K562 (cell line): ENCODE measurements around the gene PLP2. TPM values are rescaled to one million over a fixed set of nuclear protein-coding genes. Genes with fewer than 3 reads are reported as not detected.
A peak's percentile ranks its signal among the peaks of the same experiment; 100 is the strongest.

Experiments
- ELF4 ChIP-seq: fragments of 450-650 bp; formaldehyde crosslinking; IDR thresholded peaks from 2 replicates; pipeline ENCODE4 v1.4.0; 2022; ENCODE audit warnings: missing genetic modification characterization
- GTF2E2 ChIP-seq: fragments of 200-800 bp; sonication (Bioruptor generic); IDR thresholded peaks from 2 replicates; pipeline ENCODE4 v1.6.1; 2016; ENCODE audit warnings: missing genetic modification characterization, missing compliant biosample characterization
- HCFC1 ChIP-seq: IDR thresholded peaks from 2 replicates; pipeline ENCODE4 v1.6.1; 2012; ENCODE audit warnings: low read depth, low read length, improper control_type of control experiment
- HMGN3 ChIP-seq: IDR thresholded peaks from 2 replicates; pipeline ENCODE4 v1.6.1; 2011; ENCODE audit warnings: borderline replicate concordance, low read depth, mild to moderate bottlenecking, mixed read lengths, low read length; ENCODE audit not compliant: insufficient read length; ENCODE audit errors: extremely low read depth
- RFX1 ChIP-seq: fragments of 450-650 bp; IDR thresholded peaks from 2 replicates; pipeline ENCODE4 v1.6.1; 2016; ENCODE audit warnings: mild to moderate bottlenecking, moderate library complexity
- SREBF1 ChIP-seq: fragments of 150-350 bp; IDR thresholded peaks from 2 replicates; pipeline ENCODE4 v1.6.1; 2014; ENCODE audit warnings: antibody characterized with exemption, low read depth, low read length, borderline replicate concordance
- SUPT5H ChIP-seq: fragments of 450-650 bp; IDR thresholded peaks from 2 replicates; pipeline ENCODE4 v1.6.1; 2016
- TAF9B ChIP-seq: fragments of 450-650 bp; IDR thresholded peaks from 2 replicates; pipeline ENCODE4 v1.6.1; 2018; ENCODE audit warnings: mild to moderate bottlenecking; ENCODE audit not compliant: partially characterized antibody
- ZNF140 ChIP-seq: fragments of 250-450 bp; sonication (Bioruptor Pico); IDR thresholded peaks from 2 replicates; pipeline ENCODE4 v1.8.0; 2021; ENCODE audit warnings: moderate library complexity, mild to moderate bottlenecking, inconsistent platforms
- ZNF583 ChIP-seq: fragments of 250-450 bp; sonication (Bioruptor Pico); IDR thresholded peaks from 2 replicates; pipeline ENCODE4 v1.4.0; 2020
- ZNF584 ChIP-seq: fragments of 200-800 bp; sonication (Bioruptor generic); IDR thresholded peaks from 2 replicates; pipeline ENCODE4 v1.6.1; 2016; ENCODE audit warnings: low read depth, mild to moderate bottlenecking, missing genetic modification characterization, missing compliant biosample characterization
- polyA plus RNA-seq, 8 experiments: library from polyadenylated mRNA; depleted of rRNA in 4 of 8; stranded (reverse) in 5 of 8; unstranded in 3 of 8; fragments of >200 nt; fragmentation: Nextera tagmentation in 2 of 8; fragmentation: Illumina TruSeq in 1 of 8; extraction: Ambion mirVana in 2 of 8; extraction: Trizol in 1 of 8; gene quantifications; 2 replicates each; pipeline versions ENCODE4 v1.2.1 to v1.2.3, GENCODE V29; 2011 to 2014; ENCODE audit warnings: inconsistent platforms in 1 of 8, missing spikeins in 1 of 8
- total RNA-seq, 7 experiments: library from RNA; depleted of rRNA in 6 of 7; stranded (reverse); fragments of >200 nt in 6 of 7; fragmentation: Illumina TruSeq in 2 of 7; extraction: Trizol in 2 of 7; gene quantifications; 2 replicates each; pipeline versions ENCODE4 v1.2.1 to v1.2.3, GENCODE V29; 2011 to 2021; ENCODE audit warnings: low replicate concordance in 1 of 7
- TF ChIP-seq, protein P1 (sequence below): fragments of 450-650 bp; IDR thresholded peaks from 2 replicates; pipeline ENCODE4 v1.6.1; 2017; ENCODE audit warnings: antibody characterized with exemption, mild to moderate bottlenecking
- TF ChIP-seq, protein P2 (sequence below): fragments of 250-450 bp; sonication (Bioruptor Pico); IDR thresholded peaks from 2 replicates; pipeline ENCODE4 v1.5.0; 2020; ENCODE audit warnings: mild to moderate bottlenecking, borderline replicate concordance
- TF ChIP-seq, protein P3 (sequence below): sonication (generic); formaldehyde crosslinking; IDR thresholded peaks from 2 replicates; pipeline ENCODE4 v1.8.1; 2023; ENCODE audit warnings: mild to moderate bottlenecking, missing genetic modification reagents, moderate library complexity
- TF ChIP-seq, protein P4 (sequence below): sonication (generic); formaldehyde crosslinking; IDR thresholded peaks from 2 replicates; pipeline ENCODE4 v1.8.1; 2022; ENCODE audit warnings: missing genetic modification reagents

The PLP2 gene
- total and polyA plus RNA-seq, 9 of the 15 experiments (the other 6 are each of a cell fraction or from before 2014, with no cell fraction given) = 34.7 to 236 (median 112) TPM

DNA sequence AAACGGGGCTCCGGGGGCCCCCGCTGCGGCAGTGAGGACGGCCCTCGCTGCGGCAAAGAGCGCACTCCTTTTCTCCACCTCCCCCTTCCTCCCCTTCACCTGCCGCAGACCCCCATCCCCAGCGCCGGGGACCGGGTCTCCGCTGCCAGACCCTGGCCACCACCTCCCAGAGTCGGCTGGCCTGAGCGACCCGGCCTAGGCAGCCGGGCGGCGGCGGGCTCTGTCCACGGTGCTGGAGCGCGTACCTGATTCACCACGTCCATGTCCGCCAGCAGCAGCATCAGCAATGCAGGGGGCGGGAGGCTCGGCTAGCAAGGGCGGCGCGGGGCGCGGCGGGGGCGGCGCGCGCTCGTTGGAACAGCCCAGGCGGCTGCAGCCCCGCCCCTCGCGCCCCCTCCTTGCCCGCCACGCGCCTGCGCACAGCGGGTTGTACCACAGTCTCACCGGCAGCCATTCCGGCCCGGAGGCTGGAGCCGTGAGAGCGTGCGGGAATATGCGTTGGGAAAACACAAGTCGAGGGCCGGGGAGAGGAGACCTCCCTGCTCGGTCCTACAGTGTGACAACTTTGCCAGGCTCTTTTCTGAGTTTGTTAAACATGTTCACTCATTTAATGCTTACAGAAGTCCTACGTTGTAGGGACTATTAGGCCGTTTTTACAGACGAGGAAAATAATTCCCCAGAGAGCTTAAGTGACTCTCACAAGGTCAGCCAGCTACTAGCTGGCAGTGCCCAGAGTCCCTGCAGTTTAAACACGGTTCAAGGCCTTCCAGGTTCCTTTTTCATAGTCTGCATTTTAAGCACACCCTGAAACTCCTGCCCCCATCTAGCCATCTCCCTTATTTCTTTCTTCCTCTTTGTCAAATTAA lies 28.4 kb downstream of the PLP2 start, which contains the start of gene SYP (continued):
- TF ChIP-seq, protein P1, sequence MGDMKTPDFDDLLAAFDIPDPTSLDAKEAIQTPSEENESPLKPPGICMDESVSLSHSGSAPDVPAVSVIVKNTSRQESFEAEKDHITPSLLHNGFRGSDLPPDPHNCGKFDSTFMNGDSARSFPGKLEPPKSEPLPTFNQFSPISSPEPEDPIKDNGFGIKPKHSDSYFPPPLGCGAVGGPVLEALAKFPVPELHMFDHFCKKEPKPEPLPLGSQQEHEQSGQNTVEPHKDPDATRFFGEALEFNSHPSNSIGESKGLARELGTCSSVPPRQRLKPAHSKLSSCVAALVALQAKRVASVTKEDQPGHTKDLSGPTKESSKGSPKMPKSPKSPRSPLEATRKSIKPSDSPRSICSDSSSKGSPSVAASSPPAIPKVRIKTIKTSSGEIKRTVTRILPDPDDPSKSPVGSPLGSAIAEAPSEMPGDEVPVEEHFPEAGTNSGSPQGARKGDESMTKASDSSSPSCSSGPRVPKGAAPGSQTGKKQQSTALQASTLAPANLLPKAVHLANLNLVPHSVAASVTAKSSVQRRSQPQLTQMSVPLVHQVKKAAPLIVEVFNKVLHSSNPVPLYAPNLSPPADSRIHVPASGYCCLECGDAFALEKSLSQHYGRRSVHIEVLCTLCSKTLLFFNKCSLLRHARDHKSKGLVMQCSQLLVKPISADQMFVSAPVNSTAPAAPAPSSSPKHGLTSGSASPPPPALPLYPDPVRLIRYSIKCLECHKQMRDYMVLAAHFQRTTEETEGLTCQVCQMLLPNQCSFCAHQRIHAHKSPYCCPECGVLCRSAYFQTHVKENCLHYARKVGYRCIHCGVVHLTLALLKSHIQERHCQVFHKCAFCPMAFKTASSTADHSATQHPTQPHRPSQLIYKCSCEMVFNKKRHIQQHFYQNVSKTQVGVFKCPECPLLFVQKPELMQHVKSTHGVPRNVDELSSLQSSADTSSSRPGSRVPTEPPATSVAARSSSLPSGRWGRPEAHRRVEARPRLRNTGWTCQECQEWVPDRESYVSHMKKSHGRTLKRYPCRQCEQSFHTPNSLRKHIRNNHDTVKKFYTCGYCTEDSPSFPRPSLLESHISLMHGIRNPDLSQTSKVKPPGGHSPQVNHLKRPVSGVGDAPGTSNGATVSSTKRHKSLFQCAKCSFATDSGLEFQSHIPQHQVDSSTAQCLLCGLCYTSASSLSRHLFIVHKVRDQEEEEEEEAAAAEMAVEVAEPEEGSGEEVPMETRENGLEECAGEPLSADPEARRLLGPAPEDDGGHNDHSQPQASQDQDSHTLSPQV = peak; percentile 75; the same call in 1 of the 2 replicates
- TF ChIP-seq, protein P2, sequence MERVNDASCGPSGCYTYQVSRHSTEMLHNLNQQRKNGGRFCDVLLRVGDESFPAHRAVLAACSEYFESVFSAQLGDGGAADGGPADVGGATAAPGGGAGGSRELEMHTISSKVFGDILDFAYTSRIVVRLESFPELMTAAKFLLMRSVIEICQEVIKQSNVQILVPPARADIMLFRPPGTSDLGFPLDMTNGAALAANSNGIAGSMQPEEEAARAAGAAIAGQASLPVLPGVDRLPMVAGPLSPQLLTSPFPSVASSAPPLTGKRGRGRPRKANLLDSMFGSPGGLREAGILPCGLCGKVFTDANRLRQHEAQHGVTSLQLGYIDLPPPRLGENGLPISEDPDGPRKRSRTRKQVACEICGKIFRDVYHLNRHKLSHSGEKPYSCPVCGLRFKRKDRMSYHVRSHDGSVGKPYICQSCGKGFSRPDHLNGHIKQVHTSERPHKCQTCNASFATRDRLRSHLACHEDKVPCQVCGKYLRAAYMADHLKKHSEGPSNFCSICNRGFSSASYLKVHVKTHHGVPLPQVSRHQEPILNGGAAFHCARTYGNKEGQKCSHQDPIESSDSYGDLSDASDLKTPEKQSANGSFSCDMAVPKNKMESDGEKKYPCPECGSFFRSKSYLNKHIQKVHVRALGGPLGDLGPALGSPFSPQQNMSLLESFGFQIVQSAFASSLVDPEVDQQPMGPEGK (CRISPR knock-in tag) = no peak
- TF ChIP-seq HCFC1 (no peak), RFX1 (no peak), TAF9B (peak; percentile 79), ELF4 (CRISPR knock-in tag) (no peak), SUPT5H (peak; percentile 85), ZNF140 (no peak), SREBF1 (no peak), HMGN3 (peak; percentile 93), ZNF584 (CRISPR knock-in tag) (peak; percentile 90), ZNF583 (CRISPR knock-in tag) (no peak), GTF2E2 (peak; percentile 55; the same call in 1 of the 2 replicates)
- TF ChIP-seq, protein P3, sequence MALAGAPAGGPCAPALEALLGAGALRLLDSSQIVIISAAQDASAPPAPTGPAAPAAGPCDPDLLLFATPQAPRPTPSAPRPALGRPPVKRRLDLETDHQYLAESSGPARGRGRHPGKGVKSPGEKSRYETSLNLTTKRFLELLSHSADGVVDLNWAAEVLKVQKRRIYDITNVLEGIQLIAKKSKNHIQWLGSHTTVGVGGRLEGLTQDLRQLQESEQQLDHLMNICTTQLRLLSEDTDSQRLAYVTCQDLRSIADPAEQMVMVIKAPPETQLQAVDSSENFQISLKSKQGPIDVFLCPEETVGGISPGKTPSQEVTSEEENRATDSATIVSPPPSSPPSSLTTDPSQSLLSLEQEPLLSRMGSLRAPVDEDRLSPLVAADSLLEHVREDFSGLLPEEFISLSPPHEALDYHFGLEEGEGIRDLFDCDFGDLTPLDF (CRISPR knock-in tag) = peak; percentile 90
- TF ChIP-seq, protein P4, sequence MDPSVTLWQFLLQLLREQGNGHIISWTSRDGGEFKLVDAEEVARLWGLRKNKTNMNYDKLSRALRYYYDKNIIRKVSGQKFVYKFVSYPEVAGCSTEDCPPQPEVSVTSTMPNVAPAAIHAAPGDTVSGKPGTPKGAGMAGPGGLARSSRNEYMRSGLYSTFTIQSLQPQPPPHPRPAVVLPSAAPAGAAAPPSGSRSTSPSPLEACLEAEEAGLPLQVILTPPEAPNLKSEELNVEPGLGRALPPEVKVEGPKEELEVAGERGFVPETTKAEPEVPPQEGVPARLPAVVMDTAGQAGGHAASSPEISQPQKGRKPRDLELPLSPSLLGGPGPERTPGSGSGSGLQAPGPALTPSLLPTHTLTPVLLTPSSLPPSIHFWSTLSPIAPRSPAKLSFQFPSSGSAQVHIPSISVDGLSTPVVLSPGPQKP (CRISPR knock-in tag) = no peak
